Gastrocnemius medialis (tissue), 4 donors: ENCODE data around the gene NHSL1. TPM values are rescaled to one million over a fixed set of nuclear protein-coding genes. Genes with fewer than 3 reads are reported as not detected.

Experiments
- ATAC-seq, 2 donors: fragments of 150-250 bp; one replicate each; pipeline ENCODE4 v1.9.1; 2016
- DNase-seq, 2 donors: peaks; one replicate each; pipeline ENCODE4 v3.0.0-alpha.2; 2019
- H3K27ac ChIP-seq, 4 donors: fragments of 200-600 bp; sonication (generic); 1 replicate in 1 of 4; 2 replicates in 3 of 4; pipeline ENCODE4 v1.5.1; 2016 to 2018; ENCODE audit warnings: mild to moderate bottlenecking in 2 of 4, moderate library complexity in 1 of 4
- H3K27me3 ChIP-seq, 3 donors: fragments of 200-600 bp; sonication (generic) in 2 of 3; 1 replicate in 1 of 3; 2 replicates in 2 of 3; pipeline versions ENCODE4 v1.5.1 to v1.6.0; 2016 to 2019; ENCODE audit warnings: mild to moderate bottlenecking in 1 of 3, moderate library complexity in 1 of 3
- H3K36me3 ChIP-seq, 2 donors: fragments of 200-600 bp; sonication (generic) in 1 of 2; one replicate each; pipeline ENCODE4 v1.5.1; 2017 to 2018
- H3K4me1 ChIP-seq, 2 donors: fragments of 200-600 bp; sonication (generic) in 1 of 2; one replicate each; pipeline ENCODE4 v1.5.1; 2016 to 2017; ENCODE audit warnings: mild to moderate bottlenecking in 2 of 2
- H3K4me3 ChIP-seq, 4 donors: fragments of 200-600 bp; sonication (generic) in 3 of 4; 1 replicate in 1 of 4; 2 replicates in 3 of 4; pipeline ENCODE4 v1.5.1; 2016 to 2019; ENCODE audit warnings: mild to moderate bottlenecking in 2 of 4
- H3K9me3 ChIP-seq, 3 donors: fragments of 200-600 bp; sonication (generic) in 2 of 3; 1 replicate in 1 of 3; 2 replicates in 2 of 3; pipeline ENCODE4 v1.5.1; 2016 to 2019
- POLR2A ChIP-seq, 2 donors: fragments of 450-650 bp; IDR thresholded peaks; one replicate each; pipeline ENCODE4 v1.6.1; 2017; ENCODE audit warnings: antibody characterized with exemption in 2 of 2, mild to moderate bottlenecking in 2 of 2, moderate library complexity in 2 of 2
- in situ Hi-C, 4 donors: fragments of 200-750 bp; cut with MboI; loops; one replicate each; pipeline versions ENCODE4 v1.15.0 to v1.8.0; 2017; ENCODE audit warnings: low sequenced_read_pairs in 4 of 4
- intact Hi-C: fragments of 100-400 bp; cut with DNase I; formaldehyde crosslinking; loops from one replicate; pipeline ENCODE4 v1.15.1; 2023; ENCODE audit warnings: low total_unique reads
- total RNA-seq, 4 donors: library from RNA; depleted of rRNA; stranded (reverse); fragments of >200 nt; gene quantifications; one replicate each; pipeline versions ENCODE4 v1.1.0 to v1.2.3, GENCODE V29; 2016
- TF ChIP-seq, protein P1 (sequence below), 5 experiments: fragments of 450-650 bp in 3 of 5; fragments of 200-600 bp in 2 of 5; sonication (generic) in 2 of 5; IDR thresholded peaks in 4 of 5; conservative IDR thresholded peaks in 1 of 5; 1 replicate in 4 of 5; 2 replicates in 1 of 5; pipeline ENCODE4 v1.5.1; 2016 to 2019; ENCODE audit warnings: antibody characterized with exemption in 5 of 5, mild to moderate bottlenecking in 3 of 5, moderate library complexity in 3 of 5

Gene NHSL1
- total RNA-seq, 4 donors from 2014 or later: 0.31 to 2.0 (median 1.1) TPM

- no peaks in the 10 kb centered on the region for H3K27me3 ChIP-seq
- ATAC-seq (no peak), DNase-seq (no peak)
- H3K9me3 ChIP-seq: no peaks in the 10 kb centered on the region
- no peaks in the 10 kb centered on the region for H3K36me3 ChIP-seq
- intact Hi-C loops: no loop called here
- H3K27ac ChIP-seq: no peak overlapping the region
- TF ChIP-seq POLR2A (IDR thresholded peaks at IDR 0.05): no peak
- TF ChIP-seq, protein P1, sequence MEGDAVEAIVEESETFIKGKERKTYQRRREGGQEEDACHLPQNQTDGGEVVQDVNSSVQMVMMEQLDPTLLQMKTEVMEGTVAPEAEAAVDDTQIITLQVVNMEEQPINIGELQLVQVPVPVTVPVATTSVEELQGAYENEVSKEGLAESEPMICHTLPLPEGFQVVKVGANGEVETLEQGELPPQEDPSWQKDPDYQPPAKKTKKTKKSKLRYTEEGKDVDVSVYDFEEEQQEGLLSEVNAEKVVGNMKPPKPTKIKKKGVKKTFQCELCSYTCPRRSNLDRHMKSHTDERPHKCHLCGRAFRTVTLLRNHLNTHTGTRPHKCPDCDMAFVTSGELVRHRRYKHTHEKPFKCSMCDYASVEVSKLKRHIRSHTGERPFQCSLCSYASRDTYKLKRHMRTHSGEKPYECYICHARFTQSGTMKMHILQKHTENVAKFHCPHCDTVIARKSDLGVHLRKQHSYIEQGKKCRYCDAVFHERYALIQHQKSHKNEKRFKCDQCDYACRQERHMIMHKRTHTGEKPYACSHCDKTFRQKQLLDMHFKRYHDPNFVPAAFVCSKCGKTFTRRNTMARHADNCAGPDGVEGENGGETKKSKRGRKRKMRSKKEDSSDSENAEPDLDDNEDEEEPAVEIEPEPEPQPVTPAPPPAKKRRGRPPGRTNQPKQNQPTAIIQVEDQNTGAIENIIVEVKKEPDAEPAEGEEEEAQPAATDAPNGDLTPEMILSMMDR (IDR thresholded peaks at IDR 0.05 in 4 of 5, conservative IDR thresholded peaks at IDR 0.05 in 1 of 5): no peak
- in situ Hi-C loops: no loop called here
- no peak overlapping the region for H3K4me3 ChIP-seq
- H3K4me1 ChIP-seq: no peaks in the 10 kb centered on the region
Observed at GRCh38 chr6:138473144-138473543, 26.1 kb downstream of the NHSL1 start.

GRCh38 chr6:138468320-138469015 lies 30.8 kb downstream of the NHSL1 start:
- Histone ChIP-seq H3K27ac (no peak overlapping the region), H3K9me3 (no peaks in the 10 kb centered on the region), H3K4me1 (no peaks in the 10 kb centered on the region), H3K27me3 (no peaks in the 10 kb centered on the region), H3K4me3 (no peak overlapping the region), H3K36me3 (no peaks in the 10 kb centered on the region)
- intact Hi-C loops: no loop called here
- ATAC-seq: no peak
- in situ Hi-C loops: no loop called here
- DNase-seq: no peak
- TF ChIP-seq, protein P1 (IDR thresholded peaks at IDR 0.05 in 4 of 5, conservative IDR thresholded peaks at IDR 0.05 in 1 of 5): no peak
- no peak for TF ChIP-seq POLR2A (IDR thresholded peaks at IDR 0.05)

GRCh38 chr6:138467901-138468300 lies 31.4 kb downstream of the NHSL1 start:
- no peaks in the 10 kb centered on the region for H3K36me3 ChIP-seq
- TF ChIP-seq, protein P1 (IDR thresholded peaks at IDR 0.05 in 4 of 5, conservative IDR thresholded peaks at IDR 0.05 in 1 of 5): no peak
- no peak for TF ChIP-seq POLR2A (IDR thresholded peaks at IDR 0.05)
- H3K4me3 ChIP-seq: no peak overlapping the region
- in situ Hi-C loops (no loop called here), intact Hi-C loops (no loop called here)
- H3K4me1 ChIP-seq: no peaks in the 10 kb centered on the region
- ATAC-seq: no peak
- no peak for DNase-seq
- no peak overlapping the region for H3K27ac ChIP-seq
- H3K9me3 ChIP-seq: no peaks in the 10 kb centered on the region
- no peaks in the 10 kb centered on the region for H3K27me3 ChIP-seq

DNA sequence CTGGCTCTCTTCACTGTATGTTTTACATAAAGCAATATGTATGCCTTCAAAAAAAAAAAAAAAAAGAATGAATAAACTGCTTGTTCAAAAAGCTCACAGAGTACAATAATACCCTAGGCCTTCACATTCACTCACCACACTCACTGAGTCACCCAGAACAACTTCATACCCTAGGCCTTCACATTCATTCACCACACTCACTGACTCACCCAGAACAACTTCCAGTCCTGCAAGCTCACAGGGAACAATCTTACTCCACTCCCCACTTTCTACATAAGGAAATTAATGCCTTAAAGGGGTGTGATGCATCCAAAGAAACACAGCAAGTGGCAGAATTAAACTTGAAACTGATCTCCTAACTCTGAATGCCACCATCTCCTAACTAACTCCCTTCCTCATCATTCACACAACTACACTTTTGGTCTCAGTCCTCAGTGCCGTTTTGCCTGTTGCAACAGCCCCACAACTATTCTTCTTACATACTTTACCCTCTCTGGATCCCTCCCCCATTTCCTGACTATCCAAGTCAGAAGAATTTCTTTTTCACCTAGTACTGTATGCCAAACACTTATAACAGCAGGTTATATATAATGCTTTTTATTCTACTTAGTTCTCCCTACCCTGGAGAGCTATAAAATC lies 34.2 kb downstream of the NHSL1 start:
- no peak overlapping the region for H3K4me3 ChIP-seq
- H3K36me3 ChIP-seq: no peaks in the 10 kb centered on the region
- no peaks in the 10 kb centered on the region for H3K4me1 ChIP-seq
- ATAC-seq: no peak
- intact Hi-C loops (no loop called here), in situ Hi-C loops (no loop called here)
- no peak overlapping the region for H3K27ac ChIP-seq
- DNase-seq: no peak
- no peaks in the 10 kb centered on the region for H3K9me3 ChIP-seq
- TF ChIP-seq, protein P1 (IDR thresholded peaks at IDR 0.05 in 4 of 5, conservative IDR thresholded peaks at IDR 0.05 in 1 of 5): no peak
- no peak for TF ChIP-seq POLR2A (IDR thresholded peaks at IDR 0.05)
- H3K27me3 ChIP-seq: no peaks in the 10 kb centered on the region
